GM12878 (cell line): ENCODE results near the gene ATF7. TPM values are rescaled to one million over a fixed set of nuclear protein-coding genes. Genes with fewer than 3 reads are reported as not detected.

ENCODE experiments used
- ATAC-seq: fragments of 200-7000 bp; cut with Tn5 transposase; 3 replicates; pipeline ENCODE4 v1.9.1; 2020; ENCODE audit warnings: mild to moderate bottlenecking, moderate library complexity
- BruUV-seq: library from RNA; stranded (reverse); fragments of 400-500 nt; replicated peaks from 2 replicates; lab custom pipeline; 2021; lab: Mats Ljungman, UMichigan
- CTCF ChIA-PET: fragments of 300-600 bp; sonication (Branson Sonifier 250); formaldehyde crosslinking; extraction: SDS; loops from one replicate; lab custom pipeline; 2021; ENCODE audit warnings: inconsistent platforms; lab: Yijun Ruan, JAX
- POLR2A ChIA-PET: fragments of 350-600 bp; formaldehyde crosslinking; extraction: SDS; loops from one replicate; lab custom pipeline; 2021; ENCODE audit warnings: inconsistent platforms; lab: Charles Lee
- RAD21 ChIA-PET: fragments of 300-600 bp; sonication (Branson Sonifier 250); formaldehyde crosslinking; loops from one replicate; lab custom pipeline; 2023; ENCODE audit warnings: antibody characterized with exemption; ENCODE audit not compliant: unreplicated experiment; lab: Charles Lee
- SMC1A ChIA-PET: fragments of 300-600 bp; sonication (Branson Sonifier 250); formaldehyde crosslinking; loops from one replicate; lab custom pipeline; 2023; ENCODE audit not compliant: unreplicated experiment, uncharacterized antibody; lab: Charles Lee
- DNase-seq: peaks from one replicate; pipeline ENCODE4 v3.0.0-alpha.2; 2011; ENCODE audit warnings: low read depth, low spot score
- FAIRE-seq: peaks from 3 replicates; lab custom pipeline; 2011; peaks lifted over from hg19 to GRCh38; lab: Jason Lieb, UNC
- H2AFZ ChIP-seq: 2 replicates; pipeline ENCODE4 v1.6.0; 2011; ENCODE audit warnings: low read depth, low read length, control low read depth; ENCODE audit not compliant: control insufficient read depth
- H3K27ac ChIP-seq: 2 replicates; pipeline ENCODE4 v1.5.1; 2011; ENCODE audit warnings: control low read depth; ENCODE audit not compliant: control insufficient read depth, insufficient read depth
- H3K27me3 ChIP-seq, 2 experiments: replicated peaks in 1 of 2; 2 replicates each; pipeline versions ENCODE4 v1.6.0 to v1.6.1; 2011; ENCODE audit warnings: low read length in 1 of 2; ENCODE audit not compliant: control insufficient read depth in 2 of 2, insufficient read depth in 2 of 2
- H3K36me3 ChIP-seq, 2 experiments: 2 replicates each; pipeline ENCODE4 v1.5.1; 2011; ENCODE audit warnings: low read length in 1 of 2; ENCODE audit not compliant: control insufficient read depth in 2 of 2, insufficient read depth in 2 of 2
- H3K4me1 ChIP-seq: 2 replicates; pipeline ENCODE4 v1.6.1; 2011; ENCODE audit warnings: mild to moderate bottlenecking, low read length, moderate library complexity, mixed read lengths; ENCODE audit not compliant: control insufficient read depth, insufficient read depth
- H3K4me2 ChIP-seq: 2 replicates; pipeline ENCODE4 v1.6.0; 2011; ENCODE audit warnings: control low read depth; ENCODE audit not compliant: control insufficient read depth, insufficient read depth
- H3K4me3 ChIP-seq: fragments of 200-600 bp; sonication (generic); 2 replicates; pipeline ENCODE4 v1.5.1; 2016
- H3K79me2 ChIP-seq: 2 replicates; pipeline ENCODE4 v1.6.0; 2011; ENCODE audit warnings: low read length; ENCODE audit not compliant: control insufficient read depth, insufficient read depth
- H3K9ac ChIP-seq: 2 replicates; pipeline ENCODE4 v1.8.0; 2011; ENCODE audit warnings: low read length, control low read depth, mixed read lengths; ENCODE audit not compliant: control insufficient read depth, insufficient read depth
- H3K9me3 ChIP-seq: replicated peaks from 3 replicates; pipeline ENCODE4 v1.5.1; 2011; ENCODE audit warnings: mild to moderate bottlenecking, low read length; ENCODE audit not compliant: control insufficient read depth, insufficient read depth
- H4K20me1 ChIP-seq: 2 replicates; pipeline ENCODE4 v1.6.0; 2011; ENCODE audit not compliant: control insufficient read depth, insufficient read depth
- BHLHE40 ChIP-seq, 2 experiments: fragments of 450-650 bp in 1 of 2; IDR thresholded peaks; 2 replicates each; pipeline ENCODE4 v1.6.1; 2011 to 2017; ENCODE audit warnings: low read depth in 2 of 2, borderline replicate concordance in 1 of 2, improper control_type of control experiment in 1 of 2, low read length in 1 of 2, mild to moderate bottlenecking in 1 of 2
- ESRRA ChIP-seq: IDR thresholded peaks from 2 replicates; pipeline ENCODE4 v1.6.1; 2012; ENCODE audit warnings: mild to moderate bottlenecking, low read length, improper control_type of control experiment
- FOXK2 ChIP-seq: fragments of 450-650 bp; IDR thresholded peaks from 2 replicates; pipeline ENCODE4 v1.6.1; 2017; ENCODE audit warnings: mild to moderate bottlenecking, moderate library complexity
- GABPA ChIP-seq: IDR thresholded peaks from 2 replicates; pipeline ENCODE4 v1.6.1; 2014; ENCODE audit warnings: antibody characterized with exemption, low read depth, mild to moderate bottlenecking, inconsistent platforms
- HDGF ChIP-seq: fragments of 450-650 bp; IDR thresholded peaks from 2 replicates; pipeline ENCODE4 v1.6.1; 2016; ENCODE audit warnings: antibody characterized with exemption
- IKZF2 ChIP-seq, 2 experiments: fragments of 450-650 bp; IDR thresholded peaks; 2 replicates each; pipeline ENCODE4 v1.6.1; 2017; ENCODE audit warnings: mild to moderate bottlenecking in 2 of 2, moderate library complexity in 2 of 2
- MAX ChIP-seq: IDR thresholded peaks from 2 replicates; pipeline ENCODE4 v1.6.1; 2012; ENCODE audit warnings: low read depth, low read length, improper control_type of control experiment
- NR2C1 ChIP-seq: fragments of 450-650 bp; IDR thresholded peaks from 2 replicates; pipeline ENCODE4 v1.6.1; 2017; ENCODE audit warnings: antibody characterized with exemption, mild to moderate bottlenecking, moderate library complexity
- PKNOX1 ChIP-seq: fragments of 450-650 bp; IDR thresholded peaks from 2 replicates; pipeline ENCODE4 v1.6.1; 2016; ENCODE audit warnings: mild to moderate bottlenecking
- RAD51 ChIP-seq: fragments of 450-650 bp; IDR thresholded peaks from 2 replicates; pipeline ENCODE4 v1.6.1; 2016; ENCODE audit warnings: moderate library complexity, mild to moderate bottlenecking, inconsistent platforms
- TBL1XR1 ChIP-seq: IDR thresholded peaks from 2 replicates; pipeline ENCODE4 v1.6.1; 2012; ENCODE audit warnings: low read depth, low read length, improper control_type of control experiment
- ZNF274 ChIP-seq: IDR thresholded peaks from one replicate; pipeline ENCODE4 v1.8.0; 2011; ENCODE audit not compliant: insufficient read length, insufficient read depth
- in situ Hi-C: fragments of 300-500 bp; cut with MboI; formaldehyde crosslinking; loops from 9 replicates; pipeline ENCODE4 v1.14.3; 2018; ENCODE audit warnings: mixed read lengths
- intact Hi-C: fragments of 100-400 bp; cut with micrococcal nuclease; formaldehyde crosslinking; loops from one replicate; pipeline ENCODE4 v1.14.2; 2022; ENCODE audit not compliant: unreplicated experiment
- polyA plus RNA-seq, 11 experiments: library from polyadenylated mRNA; depleted of rRNA in 4 of 11; unstranded in 6 of 11; stranded (reverse) in 5 of 11; fragments of >200 nt; fragmentation: Nextera tagmentation in 4 of 11; fragmentation: Illumina TruSeq in 1 of 11; extraction: Ambion mirVana in 4 of 11; extraction: Trizol in 1 of 11; gene quantifications; 1 replicate in 1 of 11; 2 replicates in 10 of 11; pipeline versions ENCODE4 v1.2.1 to v1.2.3, GENCODE V29; 2011 to 2016; ENCODE audit warnings: inconsistent platforms in 2 of 11, missing spikeins in 2 of 11, low read depth in 1 of 11
- total RNA-seq, 4 experiments: library from RNA; depleted of rRNA in 3 of 4; stranded (reverse); fragments of >200 nt in 3 of 4; fragmentation: Illumina TruSeq in 1 of 4; extraction: Trizol in 1 of 4; gene quantifications; 2 replicates each; pipeline versions ENCODE4 v1.2.1 to v1.2.3, GENCODE V29; 2013 to 2021

ATF7 gene
- total and polyA plus RNA-seq, 10 of the 15 experiments (the other 5 are each of a cell fraction or from before 2014, with no cell fraction given) = 9.1 to 30.7 (median 21.8) TPM

GRCh38 chr12:53603804-53604203 lies 22.4 kb downstream of the ATF7 start:
- Histone ChIP-seq H4K20me1 (no peaks in the 10 kb centered on the region), H2AFZ (no peak overlapping the region), H3K4me3 (no peak overlapping the region), H3K79me2 (peaks cover 10% of the 10 kb centered on the region), H3K4me1 (peaks cover 11% of the 10 kb centered on the region), H3K27ac (no peak overlapping the region), H3K36me3 (no peaks in the 10 kb centered on the region; a peak in 1 of 4 replicates), H3K9me3 (no peaks in the 10 kb centered on the region; the same call in 2 of the 3 replicates), H3K27me3 (no peaks in the 10 kb centered on the region), H3K9ac (no peak overlapping the region), H3K4me2 (no peak overlapping the region)
- CTCF ChIA-PET = interaction anchor here (1.2 to 2.3 kb wide), 4 partner anchors 19 to 61 kb away, joined by 3 to 8 read pairs (median 3); no protein-coding TSS in a partner anchor
- DNase-seq (no peak), FAIRE-seq (no peak), ATAC-seq (peak; percentile 29; the same call in 2 of the 3 replicates)
- POLR2A ChIA-PET = interaction anchor here (0.6 to 0.9 kb wide), 3 partner anchors 12 to 794 kb away, joined by 3 to 4 read pairs (median 3); no protein-coding TSS in a partner anchor
- intact Hi-C loops (no loop called here), in situ Hi-C loops (no loop called here)
- no TSS peak for BruUV-seq
- TF ChIP-seq BHLHE40 (IDR thresholded peaks at IDR 0.05; ENCODE audit: borderline replicate concordance in 1 of 2, low read depth in 2 of 2, low read length in 1 of 2) (no peak), PKNOX1 (peak; percentile 14; the same call in 1 of the 2 replicates), TBL1XR1 (no peak), FOXK2 (no peak)
- SMC1A ChIA-PET = interaction anchor here (0.7 to 2.6 kb wide), 6 partner anchors 12 to 60 kb away, joined by 3 to 9 read pairs (median 4); no protein-coding TSS in a partner anchor
- RAD21 ChIA-PET = interaction anchor here (0.7 to 1.2 kb wide), 5 partner anchors 20 to 259 kb away, joined by 3 to 5 read pairs (median 3); no protein-coding TSS in a partner anchor

GRCh38 chr12:53603196-53603595 lies 23.0 kb downstream of the ATF7 start:
- in situ Hi-C loops (no loop called here), intact Hi-C loops (no loop called here)
- H2AFZ ChIP-seq = no peak overlapping the region
- DNase-seq = no peak
- peak overlapping the region; percentile 21; the same call in 1 of the 2 replicates for H3K4me2 ChIP-seq
- no peak for ATAC-seq
- BruUV-seq = no TSS peak
- ChIA-PET RAD21 (interaction anchor here (0.7 to 1.2 kb wide), 5 partner anchors 21 to 258 kb away, joined by 3 to 5 read pairs (median 3); no protein-coding TSS in a partner anchor), SMC1A (interaction anchor here (0.7 to 2.6 kb wide), 10 partner anchors 10 to 60 kb away, joined by 3 to 9 read pairs (median 4); no protein-coding TSS in a partner anchor), POLR2A (interaction anchor here (0.8 to 0.9 kb wide), 2 partner anchors 12 to 149 kb away, joined by 3 to 4 read pairs; no protein-coding TSS in a partner anchor), CTCF (interaction anchor here (1.0 to 2.3 kb wide), 6 partner anchors 20 to 140 kb away, joined by 3 to 8 read pairs (median 3); no protein-coding TSS in a partner anchor)
- FAIRE-seq = no peak
- no peak overlapping the region for H3K9ac ChIP-seq
- no peaks in the 10 kb centered on the region; a peak in 1 of 4 replicates for H3K36me3 ChIP-seq
- no peak for TF ChIP-seq HDGF
- TF ChIP-seq FOXK2 = no peak
- TF ChIP-seq ZNF274 = no peak
- TF ChIP-seq RAD51 = no peak
- TF ChIP-seq NR2C1 = no peak
- no peak for TF ChIP-seq ESRRA
- TF ChIP-seq IKZF2 (IDR thresholded peaks at IDR 0.05) = no peak
- no peak for TF ChIP-seq GABPA
- TF ChIP-seq MAX = no peak
- TF ChIP-seq PKNOX1 = no peak
- no peak overlapping the region for H3K27ac ChIP-seq
- H3K4me1 ChIP-seq = peaks cover 11% of the 10 kb centered on the region
- H3K27me3 ChIP-seq = no peaks in the 10 kb centered on the region
- H3K4me3 ChIP-seq = no peak overlapping the region
- no peaks in the 10 kb centered on the region for H4K20me1 ChIP-seq
- H3K9me3 ChIP-seq = no peaks in the 10 kb centered on the region; the same call in 2 of the 3 replicates
- peaks cover 10% of the 10 kb centered on the region for H3K79me2 ChIP-seq
